HepG2 (cell line): ENCODE data around the gene MOSPD2. TPM values are rescaled to one million over a fixed set of nuclear protein-coding genes. Genes with fewer than 3 reads are reported as not detected.

Experiments used
- CREM ChIP-seq, 2 experiments: sonication (generic) in 1 of 2; formaldehyde crosslinking in 1 of 2; IDR thresholded peaks; 2 replicates each; pipeline versions ENCODE4 v1.4.0 to v1.6.1; 2016 to 2020; ENCODE audit warnings: antibody characterized with exemption in 1 of 2, mild to moderate bottlenecking in 1 of 2, missing genetic modification reagents in 1 of 2
- DMAP1 ChIP-seq: IDR thresholded peaks from 2 replicates; pipeline ENCODE4 v1.6.1; 2016
- FOXA3 ChIP-seq: IDR thresholded peaks from 2 replicates; pipeline ENCODE4 v1.6.1; 2016; ENCODE audit warnings: missing genetic modification reagents, missing compliant biosample characterization
- FOXP1 ChIP-seq, 2 experiments: fragments of 450-650 bp in 1 of 2; IDR thresholded peaks; 2 replicates each; pipeline ENCODE4 v1.6.1; 2017 to 2018; ENCODE audit warnings: antibody characterized with exemption in 1 of 2
- JUND ChIP-seq: sonication (generic); formaldehyde crosslinking; IDR thresholded peaks from 2 replicates; pipeline ENCODE4 v1.8.0; 2022; ENCODE audit warnings: mild to moderate bottlenecking, missing genetic modification reagents
- MAFK ChIP-seq, 2 experiments: IDR thresholded peaks in 1 of 2; conservative IDR thresholded peaks in 1 of 2; 2 replicates each; pipeline ENCODE4 v1.6.1; 2011; ENCODE audit warnings: improper control_type of control experiment in 2 of 2, low read length in 2 of 2
- NR2C2 ChIP-seq: sonication (generic); formaldehyde crosslinking; IDR thresholded peaks from 2 replicates; pipeline ENCODE4 v1.4.0; 2020; ENCODE audit warnings: missing genetic modification reagents, mild to moderate bottlenecking, moderate library complexity, borderline replicate concordance
- RARA ChIP-seq: IDR thresholded peaks from 2 replicates; pipeline ENCODE4 v1.6.1; 2016; ENCODE audit warnings: missing genetic modification reagents, missing compliant biosample characterization
- RFX1 ChIP-seq: fragments of 450-650 bp; IDR thresholded peaks from 2 replicates; pipeline ENCODE4 v1.6.1; 2017
- SRSF1 ChIP-seq: fragments of 200-400 bp; formaldehyde crosslinking; optimal IDR thresholded peaks from 2 replicates; pipeline ENCODE3; 2017; ENCODE audit warnings: mild to moderate bottlenecking, low read depth, low read length, moderate library complexity
- SRSF9 ChIP-seq: fragments of 200-400 bp; formaldehyde crosslinking; IDR thresholded peaks from 2 replicates; pipeline ENCODE4 v1.6.1; 2018; ENCODE audit warnings: borderline replicate concordance, mild to moderate bottlenecking, low read depth, low read length; ENCODE audit not compliant: insufficient read depth, poor library complexity, severe bottlenecking
- THAP9 ChIP-seq: sonication (generic); formaldehyde crosslinking; IDR thresholded peaks from 2 replicates; pipeline ENCODE4; 2020; ENCODE audit warnings: missing genetic modification reagents, mild to moderate bottlenecking, borderline replicate concordance
- ZNF256 ChIP-seq: sonication (generic); formaldehyde crosslinking; conservative IDR thresholded peaks from 2 replicates; pipeline ENCODE4 v1.4.0; 2020; ENCODE audit warnings: missing genetic modification reagents
- ZNF33B ChIP-seq: sonication (generic); formaldehyde crosslinking; IDR thresholded peaks from 2 replicates; pipeline ENCODE4 v1.5.1; 2020; ENCODE audit warnings: mild to moderate bottlenecking, missing genetic modification reagents
- ZNF773 ChIP-seq: sonication (generic); formaldehyde crosslinking; IDR thresholded peaks from 2 replicates; pipeline ENCODE4 v1.4.0; 2020; ENCODE audit warnings: missing genetic modification reagents, borderline replicate concordance
- polyA plus RNA-seq, 8 experiments: library from polyadenylated mRNA; depleted of rRNA in 3 of 8; stranded (reverse) in 7 of 8; unstranded in 1 of 8; fragments of >200 nt; fragmentation: Illumina TruSeq in 4 of 8; extraction: Trizol in 4 of 8; gene quantifications; 2 replicates each; pipeline versions ENCODE4 v1.2.1 to v1.2.3, GENCODE V29; 2011 to 2016; ENCODE audit warnings: low read depth in 4 of 8, missing spikeins in 1 of 8, mixed read lengths in 1 of 8; ENCODE audit not compliant: insufficient read depth in 1 of 8
- total RNA-seq, 5 experiments: library from RNA; depleted of rRNA; stranded (reverse); fragments of >200 nt; fragmentation: Illumina TruSeq; extraction: Trizol; gene quantifications; 2 replicates each; pipeline ENCODE4 v1.2.3, GENCODE V29; 2016; ENCODE audit warnings: low read depth in 1 of 5
- TF ChIP-seq, protein P1 (sequence below): fragments of 450-650 bp; IDR thresholded peaks from 2 replicates; pipeline ENCODE4 v1.6.1; 2017; ENCODE audit warnings: mild to moderate bottlenecking
- TF ChIP-seq, protein P2 (sequence below): sonication (generic); formaldehyde crosslinking; IDR thresholded peaks from 2 replicates; pipeline ENCODE4 v1.4.0; 2020; ENCODE audit warnings: mild to moderate bottlenecking, missing genetic modification reagents
- TF ChIP-seq, protein P3 (sequence below): sonication (generic); formaldehyde crosslinking; IDR thresholded peaks from 2 replicates; pipeline ENCODE4 v1.8.0; 2022; ENCODE audit warnings: missing genetic modification reagents, mild to moderate bottlenecking, borderline replicate concordance
- TF ChIP-seq, protein P4 (sequence below): sonication (generic); formaldehyde crosslinking; IDR thresholded peaks from 2 replicates; pipeline ENCODE4 v1.4.0; 2020; ENCODE audit warnings: mild to moderate bottlenecking, missing genetic modification reagents

The MOSPD2 gene
- total and polyA plus RNA-seq, 2 of the 13 experiments (the other 11 are each of a cell fraction or from before 2014, with no cell fraction given), result 4.8 to 7.0 TPM

- no peak for TF ChIP-seq THAP9
- no peak for TF ChIP-seq NR2C2 (CRISPR knock-in tag)
- TF ChIP-seq FOXA3 (CRISPR knock-in tag), result no peak
- TF ChIP-seq RARA (CRISPR knock-in tag), result no peak
- TF ChIP-seq MAFK (conservative IDR thresholded peaks at IDR 0.05 in 1 of 2, IDR thresholded peaks at IDR 0.05 in 1 of 2; ENCODE audit: low read length in 2 of 2), result no peak
- TF ChIP-seq ZNF773 (CRISPR knock-in tag), result no peak
- TF ChIP-seq, protein P1, sequence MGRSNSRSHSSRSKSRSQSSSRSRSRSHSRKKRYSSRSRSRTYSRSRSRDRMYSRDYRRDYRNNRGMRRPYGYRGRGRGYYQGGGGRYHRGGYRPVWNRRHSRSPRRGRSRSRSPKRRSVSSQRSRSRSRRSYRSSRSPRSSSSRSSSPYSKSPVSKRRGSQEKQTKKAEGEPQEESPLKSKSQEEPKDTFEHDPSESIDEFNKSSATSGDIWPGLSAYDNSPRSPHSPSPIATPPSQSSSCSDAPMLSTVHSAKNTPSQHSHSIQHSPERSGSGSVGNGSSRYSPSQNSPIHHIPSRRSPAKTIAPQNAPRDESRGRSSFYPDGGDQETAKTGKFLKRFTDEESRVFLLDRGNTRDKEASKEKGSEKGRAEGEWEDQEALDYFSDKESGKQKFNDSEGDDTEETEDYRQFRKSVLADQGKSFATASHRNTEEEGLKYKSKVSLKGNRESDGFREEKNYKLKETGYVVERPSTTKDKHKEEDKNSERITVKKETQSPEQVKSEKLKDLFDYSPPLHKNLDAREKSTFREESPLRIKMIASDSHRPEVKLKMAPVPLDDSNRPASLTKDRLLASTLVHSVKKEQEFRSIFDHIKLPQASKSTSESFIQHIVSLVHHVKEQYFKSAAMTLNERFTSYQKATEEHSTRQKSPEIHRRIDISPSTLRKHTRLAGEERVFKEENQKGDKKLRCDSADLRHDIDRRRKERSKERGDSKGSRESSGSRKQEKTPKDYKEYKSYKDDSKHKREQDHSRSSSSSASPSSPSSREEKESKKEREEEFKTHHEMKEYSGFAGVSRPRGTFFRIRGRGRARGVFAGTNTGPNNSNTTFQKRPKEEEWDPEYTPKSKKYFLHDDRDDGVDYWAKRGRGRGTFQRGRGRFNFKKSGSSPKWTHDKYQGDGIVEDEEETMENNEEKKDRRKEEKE, result no peak
- TF ChIP-seq FOXP1 (IDR thresholded peaks at IDR 0.05), result no peak
- no peak for TF ChIP-seq FOXP1 (CRISPR knock-in tag; IDR thresholded peaks at IDR 0.05)
- no peak for TF ChIP-seq SRSF9
- no peak for TF ChIP-seq CREM (IDR thresholded peaks at IDR 0.05)
- no peak for TF ChIP-seq CREM (CRISPR knock-in tag; IDR thresholded peaks at IDR 0.05)
- TF ChIP-seq RFX1, result peak; percentile 12; the same call in 1 of the 2 replicates
- no peak for TF ChIP-seq JUND
- TF ChIP-seq ZNF256, result no peak
- TF ChIP-seq, protein P2, sequence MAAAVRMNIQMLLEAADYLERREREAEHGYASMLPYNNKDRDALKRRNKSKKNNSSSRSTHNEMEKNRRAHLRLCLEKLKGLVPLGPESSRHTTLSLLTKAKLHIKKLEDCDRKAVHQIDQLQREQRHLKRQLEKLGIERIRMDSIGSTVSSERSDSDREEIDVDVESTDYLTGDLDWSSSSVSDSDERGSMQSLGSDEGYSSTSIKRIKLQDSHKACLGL (CRISPR knock-in tag), result no peak
- peak; percentile 35; the same call in 1 of the 2 replicates for TF ChIP-seq DMAP1 (CRISPR knock-in tag)
- TF ChIP-seq, protein P3, sequence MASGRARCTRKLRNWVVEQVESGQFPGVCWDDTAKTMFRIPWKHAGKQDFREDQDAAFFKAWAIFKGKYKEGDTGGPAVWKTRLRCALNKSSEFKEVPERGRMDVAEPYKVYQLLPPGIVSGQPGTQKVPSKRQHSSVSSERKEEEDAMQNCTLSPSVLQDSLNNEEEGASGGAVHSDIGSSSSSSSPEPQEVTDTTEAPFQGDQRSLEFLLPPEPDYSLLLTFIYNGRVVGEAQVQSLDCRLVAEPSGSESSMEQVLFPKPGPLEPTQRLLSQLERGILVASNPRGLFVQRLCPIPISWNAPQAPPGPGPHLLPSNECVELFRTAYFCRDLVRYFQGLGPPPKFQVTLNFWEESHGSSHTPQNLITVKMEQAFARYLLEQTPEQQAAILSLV (CRISPR knock-in tag), result no peak
- no peak for TF ChIP-seq SRSF1
- no peak for TF ChIP-seq ZNF33B
- TF ChIP-seq, protein P4, sequence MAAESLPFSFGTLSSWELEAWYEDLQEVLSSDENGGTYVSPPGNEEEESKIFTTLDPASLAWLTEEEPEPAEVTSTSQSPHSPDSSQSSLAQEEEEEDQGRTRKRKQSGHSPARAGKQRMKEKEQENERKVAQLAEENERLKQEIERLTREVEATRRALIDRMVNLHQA (CRISPR knock-in tag), result no peak
These were observed at the start of gene MOSPD2, which contains the start of gene FANCB (continued) for GRCh38 chrX:14872851-14873675.
